Measurements from ENCODE around the gene BRCA1.
A peak's percentile ranks its signal among the peaks of the same experiment; 100 is the strongest.

BRCA1 gene

GRCh38 chr17:43024407-43025289, 100.5 kb downstream of the BRCA1 start, which contains the start of gene RND2:
RND2 (plus strand) TSS chr17:43025231; CDS start chr17:43025348, 117 bp downstream.
- DNase-seq = peak; percentile 89

- DNase-seq = peak; percentile 63
Observed at GRCh38 chr17:43021741-43022512, 103.2 kb downstream of the BRCA1 start, which contains the start of gene VAT1. VAT1 (minus strand) TSS chr17:43022385; CDS start chr17:43022322, 63 bp downstream.

- peak; percentile 43 for DNase-seq
Observed at GRCh38 chr17:43020789-43021740, 104.1 kb downstream of the BRCA1 start.

- no peak for DNase-seq
Observed at GRCh38 chr17:43020030-43020621, 105.0 kb downstream of the BRCA1 start.

- no peak for DNase-seq
Observed at GRCh38 chr17:43019418-43019817, 105.7 kb downstream of the BRCA1 start.

- no peak for DNase-seq
Observed at GRCh38 chr17:43018932-43019331, 106.2 kb downstream of the BRCA1 start.

- peak; percentile 62 for DNase-seq
Observed at GRCh38 chr17:43018008-43018853, 106.9 kb downstream of the BRCA1 start.

- DNase-seq = no peak
Observed at GRCh38 chr17:43016216-43016615, 108.9 kb downstream of the BRCA1 start.

- DNase-seq = no peak
Observed at GRCh38 chr17:43015579-43015978, 109.6 kb downstream of the BRCA1 start.

GRCh38 chr17:43014649-43015542, 110.3 kb downstream of the BRCA1 start:
- DNase-seq = no peak

- DNase-seq = no peak
Observed at GRCh38 chr17:43014020-43014648, 111.0 kb downstream of the BRCA1 start.

- no peak for DNase-seq
Observed at GRCh38 chr17:43013296-43013695, 111.9 kb downstream of the BRCA1 start.

- DNase-seq = no peak
Observed at GRCh38 chr17:43011728-43012472, 113.3 kb downstream of the BRCA1 start.

- DNase-seq = no peak
Observed at GRCh38 chr17:43010667-43011308, 114.4 kb downstream of the BRCA1 start.

GRCh38 chr17:43006639-43007551, 118.3 kb downstream of the BRCA1 start, which contains the start of gene IFI35:
IFI35 (plus strand) TSS chr17:43006784; CDS start chr17:43006948, 164 bp downstream.
- peak; percentile 89 for DNase-seq

GRCh38 chr17:43003542-43004172, 121.5 kb downstream of the BRCA1 start:
- no peak for DNase-seq
